A549 (cell line): ENCODE results near the gene CEP85L. TPM values are rescaled to one million over a fixed set of nuclear protein-coding genes. Genes with fewer than 3 reads are reported as not detected.

ENCODE experiments used
- ATAC-seq, 2 experiments: fragments of 200-7000 bp in 1 of 2; fragments of >200 bp in 1 of 2; cut with Nextera tagmentation in 1 of 2; cut with Tn5 transposase in 1 of 2; 3 replicates each; pipeline versions ENCODE4 v1.8.0 to v1.9.1; 2018 to 2020; ENCODE audit warnings: mild to moderate bottlenecking in 1 of 2, moderate library complexity in 1 of 2
- CTCF ChIA-PET: fragments of 300-600 bp; sonication (Branson Sonifier 250); formaldehyde crosslinking; extraction: SDS; loops from one replicate; lab custom pipeline; 2021; ENCODE audit warnings: antibody characterized with exemption, inconsistent platforms; lab: Yijun Ruan, JAX
- POLR2A ChIA-PET: fragments of 350-600 bp; formaldehyde crosslinking; extraction: SDS; loops from one replicate; lab custom pipeline; 2021; ENCODE audit warnings: antibody characterized with exemption, inconsistent platforms; lab: Yijun Ruan, JAX
- DNase-seq, 2 experiments: peaks; one replicate each; pipeline versions ENCODE4 v3.0.0 to v3.0.0-alpha.2; 2011 to 2016; ENCODE audit warnings: low read depth in 1 of 2, low spot score in 1 of 2
- FAIRE-seq: peaks from 2 replicates; lab custom pipeline; 2011; peaks lifted over from hg19 to GRCh38; lab: Jason Lieb, UNC
- H3K27ac ChIP-seq, 2 experiments: fragments of >200 bp; sonication (Bioruptor Twin); formaldehyde crosslinking; 3 replicates each; pipeline ENCODE4 v1.5.1; 2016 to 2017
- H3K4me1 ChIP-seq: fragments of >200 bp; sonication (Bioruptor Twin); formaldehyde crosslinking; 3 replicates; pipeline ENCODE4 v1.6.1; 2016
- H3K4me2 ChIP-seq: fragments of >200 bp; sonication (Bioruptor Twin); formaldehyde crosslinking; 3 replicates; pipeline ENCODE4 v1.6.1; 2016
- H3K4me3 ChIP-seq: fragments of >200 bp; sonication (Bioruptor Twin); formaldehyde crosslinking; 3 replicates; pipeline ENCODE4 v1.5.1; 2016
- H3K9me3 ChIP-seq: fragments of >200 bp; sonication (Bioruptor Twin); formaldehyde crosslinking; 3 replicates; pipeline ENCODE4 v1.6.1; 2016
- BHLHE40 ChIP-seq: IDR thresholded peaks from 2 replicates; pipeline ENCODE4 v1.6.1; 2012; ENCODE audit warnings: low read depth, low read length, inconsistent platforms
- CBX2 ChIP-seq: fragments of 200-600 bp; sonication (generic); IDR thresholded peaks from 2 replicates; pipeline ENCODE4 v1.6.1; 2016; ENCODE audit warnings: low read depth, mild to moderate bottlenecking, borderline replicate concordance
- CBX8 ChIP-seq: fragments of 200-600 bp; sonication (generic); IDR thresholded peaks from 2 replicates; pipeline ENCODE4 v1.6.1; 2016
- EHMT2 ChIP-seq: fragments of 200-600 bp; sonication (generic); IDR thresholded peaks from 2 replicates; pipeline ENCODE4 v1.6.1; 2016; ENCODE audit warnings: antibody characterized with exemption, low read depth, mild to moderate bottlenecking, moderate library complexity
- EP300 ChIP-seq, 2 experiments: fragments of >200 bp; sonication (Bioruptor Twin); formaldehyde crosslinking; IDR thresholded peaks; 2 replicates in 1 of 2; 3 replicates in 1 of 2; pipeline ENCODE4 v1.6.1; 2016 to 2017
- ESRRA ChIP-seq: fragments of 150-350 bp; IDR thresholded peaks from 2 replicates; pipeline ENCODE4 v1.6.1; 2014; ENCODE audit warnings: mild to moderate bottlenecking, low read length, borderline replicate concordance
- KDM1A ChIP-seq: fragments of 200-600 bp; sonication (generic); IDR thresholded peaks from 2 replicates; pipeline ENCODE4 v1.6.1; 2016; ENCODE audit warnings: low read depth, mild to moderate bottlenecking
- MAX ChIP-seq: IDR thresholded peaks from 2 replicates; pipeline ENCODE4 v1.6.1; 2012
- MAZ ChIP-seq: fragments of 150-350 bp; IDR thresholded peaks from 2 replicates; pipeline ENCODE4 v1.6.1; 2014; ENCODE audit warnings: antibody characterized with exemption, low read depth, low read length, borderline replicate concordance
- MYC ChIP-seq: IDR thresholded peaks from 2 replicates; pipeline ENCODE4 v1.6.1; 2012; ENCODE audit warnings: mild to moderate bottlenecking, inconsistent platforms, low read length, improper control_type of control experiment, borderline replicate concordance
- POLR2AphosphoS2 ChIP-seq: conservative IDR thresholded peaks from 2 replicates; pipeline ENCODE4 v1.6.1; 2012; ENCODE audit warnings: low read length, improper control_type of control experiment, inconsistent platforms
- RARB ChIP-seq: fragments of 250-450 bp; sonication (Bioruptor Pico); IDR thresholded peaks from 2 replicates; pipeline ENCODE4 v1.8.0; 2021; ENCODE audit warnings: mild to moderate bottlenecking, moderate library complexity
- SMC3 ChIP-seq: fragments of >200 bp; sonication (Bioruptor Twin); formaldehyde crosslinking; IDR thresholded peaks from 3 replicates; pipeline ENCODE4 v1.6.1; 2018; ENCODE audit warnings: inconsistent platforms
- SREBF2 ChIP-seq: fragments of 450-650 bp; IDR thresholded peaks from 2 replicates; pipeline ENCODE4 v1.6.1; 2014; ENCODE audit warnings: mild to moderate bottlenecking, moderate library complexity
- TFCP2L1 ChIP-seq: fragments of 250-450 bp; sonication (Bioruptor Pico); IDR thresholded peaks from 2 replicates; pipeline ENCODE4 v1.5.0; 2021; ENCODE audit warnings: mild to moderate bottlenecking
- ZNF302 ChIP-seq: fragments of 250-450 bp; sonication (Bioruptor Pico); IDR thresholded peaks from 2 replicates; pipeline ENCODE4 v1.9.0; 2021; ENCODE audit warnings: inconsistent platforms, mild to moderate bottlenecking, moderate library complexity
- WGBS: methylation state at CpG from one replicate; pipeline ENCODE4 v1.1.6; 2017; ENCODE audit errors: missing lambda C conversion rate; 5-methylcytosine and 5-hydroxymethylcytosine counted together
- polyA plus RNA-seq, 4 experiments: library from polyadenylated mRNA; depleted of rRNA in 3 of 4; stranded (reverse); fragments of >200 nt; fragmentation: RNase III in 1 of 4; extraction: RNeasy Plus Mini Kit Qiagen cat#74134 plus additional on column Dnase treatment in 1 of 4; gene quantifications; 2 replicates in 3 of 4; 3 replicates in 1 of 4; pipeline ENCODE4 v1.2.3, GENCODE V29; 2011 to 2017
- TF ChIP-seq, protein P1 (sequence below): fragments of 250-450 bp; sonication (Bioruptor Pico); IDR thresholded peaks from 2 replicates; pipeline ENCODE4 v1.5.0; 2020; ENCODE audit warnings: low read depth, mild to moderate bottlenecking, moderate library complexity
- TF ChIP-seq, protein P2 (sequence below): IDR thresholded peaks from 2 replicates; pipeline ENCODE4 v1.6.1; 2012
- TF ChIP-seq, protein P3 (sequence below): fragments of >200 bp; sonication (Bioruptor Twin); formaldehyde crosslinking; IDR thresholded peaks from 2 replicates; pipeline ENCODE4 v1.6.1; 2016
- TF ChIP-seq, protein P4 (sequence below): fragments of >200 bp; sonication (Bioruptor Twin); formaldehyde crosslinking; IDR thresholded peaks from 3 replicates; pipeline ENCODE4 v1.5.1; 2016
- TF ChIP-seq, protein P5 (sequence below): fragments of 150-350 bp; IDR thresholded peaks from 2 replicates; pipeline ENCODE4 v1.6.1; 2014; ENCODE audit warnings: low read depth, mild to moderate bottlenecking, low read length

CEP85L gene
- polyA plus RNA-seq, 2 of the 4 experiments (the other 2 are of a cell fraction) = 1.3 to 3.4 TPM

GRCh38 chr6:118562248-118562647 lies 89.1 kb downstream of the CEP85L start:
- Histone ChIP-seq H3K4me3 (no peak overlapping the region), H3K4me2 (no peak overlapping the region)
- TF ChIP-seq EHMT2 (no peak), MYC (no peak), ESRRA (no peak), BHLHE40 (no peak), CBX8 (no peak), MAZ (no peak), ZNF302 (no peak), RARB (CRISPR knock-in tag) (no peak), SMC3 (no peak), TFCP2L1 (CRISPR knock-in tag) (no peak)
- TF ChIP-seq, protein P1, sequence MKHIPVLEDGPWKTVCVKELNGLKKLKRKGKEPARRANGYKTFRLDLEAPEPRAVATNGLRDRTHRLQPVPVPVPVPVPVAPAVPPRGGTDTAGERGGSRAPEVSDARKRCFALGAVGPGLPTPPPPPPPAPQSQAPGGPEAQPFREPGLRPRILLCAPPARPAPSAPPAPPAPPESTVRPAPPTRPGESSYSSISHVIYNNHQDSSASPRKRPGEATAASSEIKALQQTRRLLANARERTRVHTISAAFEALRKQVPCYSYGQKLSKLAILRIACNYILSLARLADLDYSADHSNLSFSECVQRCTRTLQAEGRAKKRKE (CRISPR knock-in tag) = no peak
- TF ChIP-seq, all 56 proteins: peak for 0
- Histone ChIP-seq H3K9me3 (no peaks in the 10 kb centered on the region), H3K27ac (no peak overlapping the region), H3K4me1 (0 out of 3 replicates have a peak, but pooled peaks cover 2% of the 10 kb centered on the region)
- no peak for FAIRE-seq
- ChIA-PET CTCF (interaction anchor here (0.5 to 0.6 kb wide), 2 partner anchors 64 to 291 kb away, joined by 3 to 5 read pairs; no protein-coding TSS in a partner anchor), POLR2A (no interaction called here)
- no peak for ATAC-seq
- 93% methylated on average over 1 of the region's 1 CpG for WGBS
- DNase-seq = no peak

GRCh38 chr6:118559659-118560058 lies 91.7 kb downstream of the CEP85L start:
- Histone ChIP-seq H3K27ac (no peak overlapping the region), H3K4me3 (no peak overlapping the region), H3K4me1 (0 out of 3 replicates have a peak, but pooled peaks cover 2% of the 10 kb centered on the region), H3K9me3 (no peaks in the 10 kb centered on the region), H3K4me2 (no peak overlapping the region)
- ChIA-PET CTCF (no interaction called here), POLR2A (no interaction called here)
- no peak for FAIRE-seq
- ATAC-seq = no peak
- no peak for DNase-seq
- TF ChIP-seq MAX (no peak), POLR2AphosphoS2 (no peak), CBX8 (no peak), EP300 (IDR thresholded peaks at IDR 0.05) (no peak), SREBF2 (no peak), EHMT2 (no peak), CBX2 (no peak), KDM1A (no peak)
- TF ChIP-seq, protein P2, sequence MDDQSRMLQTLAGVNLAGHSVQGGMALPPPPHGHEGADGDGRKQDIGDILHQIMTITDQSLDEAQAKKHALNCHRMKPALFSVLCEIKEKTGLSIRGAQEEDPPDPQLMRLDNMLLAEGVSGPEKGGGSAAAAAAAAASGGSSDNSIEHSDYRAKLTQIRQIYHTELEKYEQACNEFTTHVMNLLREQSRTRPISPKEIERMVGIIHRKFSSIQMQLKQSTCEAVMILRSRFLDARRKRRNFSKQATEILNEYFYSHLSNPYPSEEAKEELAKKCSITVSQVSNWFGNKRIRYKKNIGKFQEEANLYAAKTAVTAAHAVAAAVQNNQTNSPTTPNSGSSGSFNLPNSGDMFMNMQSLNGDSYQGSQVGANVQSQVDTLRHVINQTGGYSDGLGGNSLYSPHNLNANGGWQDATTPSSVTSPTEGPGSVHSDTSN = no peak
- TF ChIP-seq, protein P3, sequence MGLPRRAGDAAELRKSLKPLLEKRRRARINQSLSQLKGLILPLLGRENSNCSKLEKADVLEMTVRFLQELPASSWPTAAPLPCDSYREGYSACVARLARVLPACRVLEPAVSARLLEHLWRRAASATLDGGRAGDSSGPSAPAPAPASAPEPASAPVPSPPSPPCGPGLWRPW = no peak
- TF ChIP-seq, protein P4, sequence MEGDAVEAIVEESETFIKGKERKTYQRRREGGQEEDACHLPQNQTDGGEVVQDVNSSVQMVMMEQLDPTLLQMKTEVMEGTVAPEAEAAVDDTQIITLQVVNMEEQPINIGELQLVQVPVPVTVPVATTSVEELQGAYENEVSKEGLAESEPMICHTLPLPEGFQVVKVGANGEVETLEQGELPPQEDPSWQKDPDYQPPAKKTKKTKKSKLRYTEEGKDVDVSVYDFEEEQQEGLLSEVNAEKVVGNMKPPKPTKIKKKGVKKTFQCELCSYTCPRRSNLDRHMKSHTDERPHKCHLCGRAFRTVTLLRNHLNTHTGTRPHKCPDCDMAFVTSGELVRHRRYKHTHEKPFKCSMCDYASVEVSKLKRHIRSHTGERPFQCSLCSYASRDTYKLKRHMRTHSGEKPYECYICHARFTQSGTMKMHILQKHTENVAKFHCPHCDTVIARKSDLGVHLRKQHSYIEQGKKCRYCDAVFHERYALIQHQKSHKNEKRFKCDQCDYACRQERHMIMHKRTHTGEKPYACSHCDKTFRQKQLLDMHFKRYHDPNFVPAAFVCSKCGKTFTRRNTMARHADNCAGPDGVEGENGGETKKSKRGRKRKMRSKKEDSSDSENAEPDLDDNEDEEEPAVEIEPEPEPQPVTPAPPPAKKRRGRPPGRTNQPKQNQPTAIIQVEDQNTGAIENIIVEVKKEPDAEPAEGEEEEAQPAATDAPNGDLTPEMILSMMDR = no peak
- TF ChIP-seq, protein P5, sequence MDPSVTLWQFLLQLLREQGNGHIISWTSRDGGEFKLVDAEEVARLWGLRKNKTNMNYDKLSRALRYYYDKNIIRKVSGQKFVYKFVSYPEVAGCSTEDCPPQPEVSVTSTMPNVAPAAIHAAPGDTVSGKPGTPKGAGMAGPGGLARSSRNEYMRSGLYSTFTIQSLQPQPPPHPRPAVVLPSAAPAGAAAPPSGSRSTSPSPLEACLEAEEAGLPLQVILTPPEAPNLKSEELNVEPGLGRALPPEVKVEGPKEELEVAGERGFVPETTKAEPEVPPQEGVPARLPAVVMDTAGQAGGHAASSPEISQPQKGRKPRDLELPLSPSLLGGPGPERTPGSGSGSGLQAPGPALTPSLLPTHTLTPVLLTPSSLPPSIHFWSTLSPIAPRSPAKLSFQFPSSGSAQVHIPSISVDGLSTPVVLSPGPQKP = no peak
